K562 (cell line): ENCODE results near the gene PRKAR1B. TPM values are rescaled to one million over a fixed set of nuclear protein-coding genes. Genes with fewer than 3 reads are reported as not detected.

Experiments
- ATF1 ChIP-seq, 2 experiments: fragments of 450-650 bp in 1 of 2; IDR thresholded peaks; 2 replicates each; pipeline ENCODE4 v1.6.1; 2016; ENCODE audit warnings: missing compliant biosample characterization in 1 of 2, missing genetic modification characterization in 1 of 2
- CBFA2T3 ChIP-seq: fragments of 450-650 bp; IDR thresholded peaks from 2 replicates; pipeline ENCODE4 v1.6.1; 2017
- CHD1 ChIP-seq: fragments of 200-600 bp; sonication (generic); IDR thresholded peaks from one replicate; pipeline ENCODE4 v1.6.1; 2012; ENCODE audit warnings: mild to moderate bottlenecking, moderate library complexity, low read length, inconsistent platforms
- EP400 ChIP-seq: fragments of 450-650 bp; IDR thresholded peaks from 2 replicates; pipeline ENCODE4 v1.6.1; 2017; ENCODE audit warnings: antibody characterized with exemption, mild to moderate bottlenecking, moderate library complexity
- GABPB1 ChIP-seq: sonication (generic); formaldehyde crosslinking; IDR thresholded peaks from 2 replicates; pipeline ENCODE4 v1.8.0; 2022; ENCODE audit warnings: mild to moderate bottlenecking, missing genetic modification reagents
- JUND ChIP-seq, 2 experiments: IDR thresholded peaks; 2 replicates in 1 of 2; 3 replicates in 1 of 2; pipeline ENCODE4 v1.6.1; 2011; ENCODE audit warnings: borderline replicate concordance in 2 of 2, low read depth in 2 of 2, low read length in 2 of 2, improper control_type of control experiment in 1 of 2, missing biosample characterization in 1 of 2, missing genetic modification characterization in 1 of 2, missing genetic modification reagents in 1 of 2
- KAT7 ChIP-seq: sonication (generic); formaldehyde crosslinking; IDR thresholded peaks from 2 replicates; pipeline ENCODE4 v1.8.0; 2022; ENCODE audit warnings: missing genetic modification reagents, mild to moderate bottlenecking, borderline replicate concordance
- LCOR ChIP-seq: sonication (generic); formaldehyde crosslinking; IDR thresholded peaks from 2 replicates; pipeline ENCODE4 v1.8.0; 2022; ENCODE audit warnings: mild to moderate bottlenecking, missing genetic modification reagents
- NFATC3 ChIP-seq: fragments of 450-650 bp; IDR thresholded peaks from 2 replicates; pipeline ENCODE4 v1.6.1; 2017; ENCODE audit warnings: mild to moderate bottlenecking
- NR2C1 ChIP-seq, 2 experiments: fragments of 450-650 bp; IDR thresholded peaks; 2 replicates each; pipeline ENCODE4 v1.6.1; 2017; ENCODE audit warnings: mild to moderate bottlenecking in 2 of 2, antibody characterized with exemption in 1 of 2, inconsistent platforms in 1 of 2, missing compliant biosample characterization in 1 of 2, missing genetic modification characterization in 1 of 2
- PHTF2 ChIP-seq: fragments of 250-450 bp; sonication (Bioruptor Pico); IDR thresholded peaks from 2 replicates; pipeline ENCODE4 v1.5.0; 2021; ENCODE audit warnings: mild to moderate bottlenecking
- POLR2A ChIP-seq: fragments of 450-650 bp; conservative IDR thresholded peaks from 2 replicates; pipeline ENCODE4 v1.6.1; 2016
- SP1 ChIP-seq: sonication (generic); formaldehyde crosslinking; IDR thresholded peaks from 2 replicates; pipeline ENCODE4 v1.8.1; 2022; ENCODE audit warnings: mild to moderate bottlenecking, missing genetic modification reagents
- TCFL5 ChIP-seq: fragments of 250-450 bp; sonication (Bioruptor Pico); conservative IDR thresholded peaks from 2 replicates; pipeline ENCODE4 v1.6.1; 2021; ENCODE audit warnings: mild to moderate bottlenecking, moderate library complexity, matching md5 sums
- ZBTB7A ChIP-seq: IDR thresholded peaks from 2 replicates; pipeline ENCODE4 v1.6.1; 2011; ENCODE audit warnings: low read depth, mild to moderate bottlenecking, low read length, moderate library complexity, borderline replicate concordance; ENCODE audit not compliant: control insufficient read depth
- ZFX ChIP-seq: sonication (generic); formaldehyde crosslinking; IDR thresholded peaks from 2 replicates; pipeline ENCODE4 v1.8.0; 2022; ENCODE audit warnings: mild to moderate bottlenecking, missing genetic modification reagents, moderate library complexity
- ZNF584 ChIP-seq: fragments of 200-800 bp; sonication (Bioruptor generic); IDR thresholded peaks from 2 replicates; pipeline ENCODE4 v1.6.1; 2016; ENCODE audit warnings: low read depth, mild to moderate bottlenecking, missing genetic modification characterization, missing compliant biosample characterization
- polyA plus RNA-seq, 8 experiments: library from polyadenylated mRNA; depleted of rRNA in 4 of 8; stranded (reverse) in 5 of 8; unstranded in 3 of 8; fragments of >200 nt; fragmentation: Nextera tagmentation in 2 of 8; fragmentation: Illumina TruSeq in 1 of 8; extraction: Ambion mirVana in 2 of 8; extraction: Trizol in 1 of 8; gene quantifications; 2 replicates each; pipeline versions ENCODE4 v1.2.1 to v1.2.3, GENCODE V29; 2011 to 2014; ENCODE audit warnings: inconsistent platforms in 1 of 8, missing spikeins in 1 of 8
- total RNA-seq, 7 experiments: library from RNA; depleted of rRNA in 6 of 7; stranded (reverse); fragments of >200 nt in 6 of 7; fragmentation: Illumina TruSeq in 2 of 7; extraction: Trizol in 2 of 7; gene quantifications; 2 replicates each; pipeline versions ENCODE4 v1.2.1 to v1.2.3, GENCODE V29; 2011 to 2021; ENCODE audit warnings: low replicate concordance in 1 of 7
- TF ChIP-seq, protein P1 (sequence below), 2 experiments: fragments of 450-650 bp in 1 of 2; sonication (generic) in 1 of 2; formaldehyde crosslinking in 1 of 2; IDR thresholded peaks in 1 of 2; conservative IDR thresholded peaks in 1 of 2; 2 replicates each; pipeline versions ENCODE4 v1.6.1 to v1.8.1; 2016 to 2023; ENCODE audit warnings: mild to moderate bottlenecking in 2 of 2, moderate library complexity in 2 of 2, inconsistent platforms in 1 of 2, missing genetic modification reagents in 1 of 2
- TF ChIP-seq, protein P2 (sequence below): sonication (generic); formaldehyde crosslinking; IDR thresholded peaks from 2 replicates; pipeline ENCODE4 v1.9.0; 2022; ENCODE audit warnings: mild to moderate bottlenecking, missing genetic modification reagents
- TF ChIP-seq, protein P3 (sequence below), 2 experiments: IDR thresholded peaks; 2 replicates each; pipeline ENCODE4 v1.6.1; 2011; ENCODE audit warnings: borderline replicate concordance in 1 of 2, control low read depth in 1 of 2, low read depth in 1 of 2, low read length in 1 of 2, mild to moderate bottlenecking in 1 of 2, mixed read lengths in 1 of 2, moderate library complexity in 1 of 2; ENCODE audit not compliant: insufficient read depth in 1 of 2, insufficient read length in 1 of 2, poor library complexity in 1 of 2, severe bottlenecking in 1 of 2; ENCODE audit errors: extremely low read depth in 1 of 2
- TF ChIP-seq, protein P4 (sequence below), 2 experiments: fragments of 450-650 bp; conservative IDR thresholded peaks; 2 replicates each; pipeline ENCODE4 v1.6.1; 2017; ENCODE audit warnings: mild to moderate bottlenecking in 2 of 2, moderate library complexity in 2 of 2

Gene PRKAR1B
- total and polyA plus RNA-seq, 9 of the 15 experiments (the other 6 are each of a cell fraction or from before 2014, with no cell fraction given), result 0.99 to 30.5 (median 12.7) TPM

DNA sequence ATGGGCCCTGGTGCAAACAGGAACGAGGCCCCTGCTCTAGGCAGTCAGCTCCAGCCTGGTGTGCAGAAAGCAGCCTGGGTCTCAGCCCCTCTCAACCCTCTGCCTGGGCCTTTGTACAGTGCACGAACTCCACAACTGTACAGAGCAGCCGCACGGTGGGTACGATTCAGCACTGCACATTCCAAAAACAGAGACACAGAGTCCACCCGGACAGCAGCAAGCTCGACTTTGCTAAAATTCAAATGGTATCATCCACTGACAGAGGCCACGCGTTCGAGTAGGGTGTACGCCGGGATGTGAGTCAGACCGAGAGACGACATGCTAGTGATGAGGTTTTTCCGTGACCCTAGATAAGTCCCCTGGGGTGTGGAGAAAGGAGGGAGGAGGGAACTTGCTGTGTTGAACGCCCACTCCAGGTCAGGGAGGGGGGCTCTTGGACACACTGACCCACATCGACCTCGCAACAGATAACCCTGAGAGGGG is 141.8 kb downstream of the PRKAR1B start (continued):
- TF ChIP-seq, protein P1, sequence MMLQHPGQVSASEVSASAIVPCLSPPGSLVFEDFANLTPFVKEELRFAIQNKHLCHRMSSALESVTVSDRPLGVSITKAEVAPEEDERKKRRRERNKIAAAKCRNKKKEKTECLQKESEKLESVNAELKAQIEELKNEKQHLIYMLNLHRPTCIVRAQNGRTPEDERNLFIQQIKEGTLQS (IDR thresholded peaks at IDR 0.05), result peak; percentile 83
- TF ChIP-seq, protein P1 (CRISPR knock-in tag; conservative IDR thresholded peaks at IDR 0.05), result no peak; the same call in 1 of the 2 replicates
- TF ChIP-seq TCFL5 (CRISPR knock-in tag) (no peak), PHTF2 (no peak), JUND (IDR thresholded peaks at IDR 0.05; ENCODE audit: borderline replicate concordance, low read depth, low read length) (peak; percentile 87), JUND (tag; IDR thresholded peaks at IDR 0.05; ENCODE audit: borderline replicate concordance, low read depth, low read length) (peak; percentile 59; the same call in 1 of the 3 replicates), EP400 (peak; percentile 57; the same call in 1 of the 2 replicates), POLR2A (0 out of 2 replicates have a peak, but pooled peaks have one; percentile 30), ZFX (CRISPR knock-in tag) (peak; percentile 69; the same call in 1 of the 2 replicates), ATF1 (CRISPR knock-in tag; IDR thresholded peaks at IDR 0.05) (no peak), ATF1 (tag; IDR thresholded peaks at IDR 0.05) (peak; percentile 34; the same call in 1 of the 2 replicates), SP1 (no peak), LCOR (0 out of 2 replicates have a peak, but pooled peaks have one; percentile 52), GABPB1 (CRISPR knock-in tag) (peak; percentile 39; the same call in 1 of the 2 replicates), CHD1 (no peak), CBFA2T3 (peak; percentile 51), NR2C1 (IDR thresholded peaks at IDR 0.05) (0 out of 2 replicates have a peak, but pooled peaks have one; percentile 44), NR2C1 (tag; IDR thresholded peaks at IDR 0.05) (peak; percentile 54; the same call in 1 of the 2 replicates), ZNF584 (CRISPR knock-in tag) (no peak), KAT7 (CRISPR knock-in tag) (0 out of 2 replicates have a peak, but pooled peaks have one; percentile 53), NFATC3 (peak; percentile 92), ZBTB7A (peak; percentile 79; the same call in 1 of the 2 replicates)
- TF ChIP-seq, protein P2, sequence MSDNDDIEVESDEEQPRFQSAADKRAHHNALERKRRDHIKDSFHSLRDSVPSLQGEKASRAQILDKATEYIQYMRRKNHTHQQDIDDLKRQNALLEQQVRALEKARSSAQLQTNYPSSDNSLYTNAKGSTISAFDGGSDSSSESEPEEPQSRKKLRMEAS (CRISPR knock-in tag), result peak; percentile 79
- TF ChIP-seq, protein P3, sequence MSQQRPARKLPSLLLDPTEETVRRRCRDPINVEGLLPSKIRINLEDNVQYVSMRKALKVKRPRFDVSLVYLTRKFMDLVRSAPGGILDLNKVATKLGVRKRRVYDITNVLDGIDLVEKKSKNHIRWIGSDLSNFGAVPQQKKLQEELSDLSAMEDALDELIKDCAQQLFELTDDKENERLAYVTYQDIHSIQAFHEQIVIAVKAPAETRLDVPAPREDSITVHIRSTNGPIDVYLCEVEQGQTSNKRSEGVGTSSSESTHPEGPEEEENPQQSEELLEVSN (IDR thresholded peaks at IDR 0.05; ENCODE audit: borderline replicate concordance in 1 of 2, extremely low read depth in 1 of 2, insufficient read depth in 1 of 2, insufficient read length in 1 of 2, low read depth in 1 of 2, low read length in 1 of 2, poor library complexity in 1 of 2, severe bottlenecking in 1 of 2), result peak in 1 of 2 experiments; percentile 41
- TF ChIP-seq, protein P4, sequence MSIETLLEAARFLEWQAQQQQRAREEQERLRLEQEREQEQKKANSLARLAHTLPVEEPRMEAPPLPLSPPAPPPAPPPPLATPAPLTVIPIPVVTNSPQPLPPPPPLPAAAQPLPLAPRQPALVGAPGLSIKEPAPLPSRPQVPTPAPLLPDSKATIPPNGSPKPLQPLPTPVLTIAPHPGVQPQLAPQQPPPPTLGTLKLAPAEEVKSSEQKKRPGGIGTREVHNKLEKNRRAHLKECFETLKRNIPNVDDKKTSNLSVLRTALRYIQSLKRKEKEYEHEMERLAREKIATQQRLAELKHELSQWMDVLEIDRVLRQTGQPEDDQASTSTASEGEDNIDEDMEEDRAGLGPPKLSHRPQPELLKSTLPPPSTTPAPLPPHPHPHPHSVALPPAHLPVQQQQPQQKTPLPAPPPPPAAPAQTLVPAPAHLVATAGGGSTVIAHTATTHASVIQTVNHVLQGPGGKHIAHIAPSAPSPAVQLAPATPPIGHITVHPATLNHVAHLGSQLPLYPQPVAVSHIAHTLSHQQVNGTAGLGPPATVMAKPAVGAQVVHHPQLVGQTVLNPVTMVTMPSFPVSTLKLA (conservative IDR thresholded peaks at IDR 0.05), result peak in 1 of 2 experiments; percentile 74; a peak in 2 of 4 replicates
